Common myeloid progenitor, CD34-positive (primary cell): Measurements from ENCODE around the gene CUEDC2.

ENCODE experiments used
- CTCF ChIA-PET: fragments of 350-600 bp; sonication (Branson Sonifier 250); formaldehyde crosslinking; loops from one replicate; lab custom pipeline; 2021; ENCODE audit warnings: antibody characterized with exemption; lab: Charles Lee
- POLR2A ChIA-PET: fragments of 350-600 bp; sonication (Branson Sonifier 250); formaldehyde crosslinking; loops from one replicate; lab custom pipeline; 2021; ENCODE audit warnings: antibody characterized with exemption; lab: Charles Lee
- DNase-seq, 3 donors: peaks; one replicate each; pipeline versions ENCODE4 v3.0.0 to v3.0.0-alpha.2; 2013
- H3K27ac ChIP-seq, 2 experiments: 1 replicate in 1 of 2; 2 replicates in 1 of 2; pipeline ENCODE4 v1.7.0; 2013; ENCODE audit warnings: inconsistent platforms in 2 of 2, low read length in 2 of 2, mild to moderate bottlenecking in 2 of 2, low read depth in 1 of 2, moderate library complexity in 1 of 2; ENCODE audit not compliant: severe bottlenecking in 2 of 2, insufficient read depth in 1 of 2, poor library complexity in 1 of 2
- H3K27me3 ChIP-seq, 5 experiments: replicated peaks in 2 of 5; 1 replicate in 3 of 5; 2 replicates in 2 of 5; pipeline versions ENCODE4 v1.6.1 to v1.7.0; 2013; ENCODE audit warnings: low read length in 4 of 5, mild to moderate bottlenecking in 2 of 5, moderate library complexity in 2 of 5, inconsistent platforms in 1 of 5; ENCODE audit not compliant: insufficient read depth in 5 of 5, control insufficient read depth in 4 of 5
- H3K36me3 ChIP-seq, 4 experiments: 1 replicate in 2 of 4; 2 replicates in 2 of 4; pipeline versions ENCODE4 v1.6.1 to v1.7.0; 2013; ENCODE audit warnings: low read length in 3 of 4, control low read depth in 1 of 4, mild to moderate bottlenecking in 1 of 4; ENCODE audit not compliant: control insufficient read depth in 4 of 4, insufficient read depth in 4 of 4
- H3K4me1 ChIP-seq, 4 experiments: 1 replicate in 3 of 4; 2 replicates in 1 of 4; pipeline versions ENCODE4 v1.6.1 to v1.7.1; 2013; ENCODE audit warnings: low read length in 3 of 4, mild to moderate bottlenecking in 3 of 4, control low read depth in 1 of 4, inconsistent platforms in 1 of 4, moderate library complexity in 1 of 4; ENCODE audit not compliant: control insufficient read depth in 4 of 4, insufficient read depth in 4 of 4; ENCODE audit errors: control extremely low read depth in 1 of 4
- H3K4me3 ChIP-seq, 7 experiments: 1 replicate in 4 of 7; 2 replicates in 3 of 7; pipeline versions ENCODE4 v1.5.1 to v1.7.0; 2013; ENCODE audit warnings: mild to moderate bottlenecking in 7 of 7, low read length in 6 of 7, moderate library complexity in 6 of 7, inconsistent platforms in 2 of 7, low read depth in 2 of 7, control low read depth in 1 of 7; ENCODE audit not compliant: insufficient read depth in 4 of 7, control insufficient read depth in 1 of 7; ENCODE audit errors: extremely low read depth in 1 of 7
- H3K9me3 ChIP-seq, 5 experiments: 1 replicate in 4 of 5; 2 replicates in 1 of 5; pipeline versions ENCODE4 v1.6.1 to v1.7.1; 2013; ENCODE audit warnings: low read length in 4 of 5, mild to moderate bottlenecking in 2 of 5, inconsistent platforms in 1 of 5, low read depth in 1 of 5, moderate library complexity in 1 of 5; ENCODE audit not compliant: control insufficient read depth in 4 of 5, insufficient read depth in 2 of 5; ENCODE audit errors: control extremely low read depth in 1 of 5
- WGBS: methylation state at CpG from one replicate; pipeline ENCODE4 v1.1.5; 2013; ENCODE audit not compliant: insufficient coverage; 5-methylcytosine and 5-hydroxymethylcytosine counted together

The CUEDC2 gene

DNA sequence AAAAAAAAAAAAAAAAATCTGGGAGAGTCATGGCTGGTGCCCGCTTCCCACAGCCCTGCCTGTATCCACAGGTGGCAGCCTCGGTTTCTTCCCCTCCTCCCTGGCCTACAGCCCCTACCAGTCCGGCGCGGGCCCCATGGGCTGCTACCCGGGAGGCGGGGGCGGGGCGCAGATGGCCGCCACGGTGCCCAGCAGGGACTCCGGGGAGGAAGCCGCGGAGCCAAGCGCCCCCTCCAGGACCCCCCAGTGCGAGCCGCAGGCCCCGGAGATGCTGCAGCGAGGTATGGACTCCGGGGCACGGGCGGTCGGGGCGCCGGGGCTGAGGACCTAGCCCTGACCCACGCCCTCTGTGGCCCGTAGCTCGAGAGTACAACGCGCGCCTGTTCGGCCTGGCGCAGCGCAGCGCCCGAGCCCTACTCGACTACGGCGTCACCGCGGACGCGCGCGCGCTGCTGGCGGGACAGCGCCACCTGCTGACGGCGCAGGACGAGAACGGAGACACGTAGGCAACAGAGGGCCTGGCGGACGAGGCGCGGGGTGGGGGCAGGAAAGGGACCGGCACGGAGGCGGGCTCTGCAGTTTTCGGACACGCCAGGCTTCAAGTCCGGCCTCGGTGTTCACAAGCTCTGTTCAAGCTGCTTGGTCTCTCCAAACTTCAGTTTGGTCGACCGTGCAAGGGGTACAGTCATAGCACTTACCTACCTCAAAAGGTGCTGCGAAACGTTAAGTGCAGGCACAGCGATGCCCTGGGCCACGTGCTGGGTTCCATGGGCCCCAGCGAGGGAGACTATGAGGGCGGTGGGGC is 33.0 kb downstream of the CUEDC2 start:
- Histone ChIP-seq H3K27ac (no peak overlapping the region), H3K27me3 (no peaks in the 10 kb centered on the region), H3K9me3 (no peaks in the 10 kb centered on the region), H3K4me3 (peak overlapping the region; percentile 32 to 75 (median 44)), H3K36me3 (peaks cover 0 to 34% (median 19%) of the 10 kb centered on the region in 4 experiments), H3K4me1 (peaks cover 0 to 33% (median 29%) of the 10 kb centered on the region in 4 experiments)
- CTCF ChIA-PET: interaction anchor here (0.6 to 6.7 kb wide), 27 partner anchors 8 to 185 kb away, joined by 3 to 45 read pairs (median 4); partner anchors contain the start of genes CUEDC2, FBXL15 and GBF1
- 5% methylated on average over 68 of the region's 72 CpGs for WGBS
- peak; percentile 88 to 92 (median 92) for DNase-seq
- POLR2A ChIA-PET: interaction anchor here (0.8 to 2.2 kb wide), 3 partner anchors 11 to 79 kb away, joined by 3 to 8 read pairs (median 4); no protein-coding TSS in a partner anchor

DNA sequence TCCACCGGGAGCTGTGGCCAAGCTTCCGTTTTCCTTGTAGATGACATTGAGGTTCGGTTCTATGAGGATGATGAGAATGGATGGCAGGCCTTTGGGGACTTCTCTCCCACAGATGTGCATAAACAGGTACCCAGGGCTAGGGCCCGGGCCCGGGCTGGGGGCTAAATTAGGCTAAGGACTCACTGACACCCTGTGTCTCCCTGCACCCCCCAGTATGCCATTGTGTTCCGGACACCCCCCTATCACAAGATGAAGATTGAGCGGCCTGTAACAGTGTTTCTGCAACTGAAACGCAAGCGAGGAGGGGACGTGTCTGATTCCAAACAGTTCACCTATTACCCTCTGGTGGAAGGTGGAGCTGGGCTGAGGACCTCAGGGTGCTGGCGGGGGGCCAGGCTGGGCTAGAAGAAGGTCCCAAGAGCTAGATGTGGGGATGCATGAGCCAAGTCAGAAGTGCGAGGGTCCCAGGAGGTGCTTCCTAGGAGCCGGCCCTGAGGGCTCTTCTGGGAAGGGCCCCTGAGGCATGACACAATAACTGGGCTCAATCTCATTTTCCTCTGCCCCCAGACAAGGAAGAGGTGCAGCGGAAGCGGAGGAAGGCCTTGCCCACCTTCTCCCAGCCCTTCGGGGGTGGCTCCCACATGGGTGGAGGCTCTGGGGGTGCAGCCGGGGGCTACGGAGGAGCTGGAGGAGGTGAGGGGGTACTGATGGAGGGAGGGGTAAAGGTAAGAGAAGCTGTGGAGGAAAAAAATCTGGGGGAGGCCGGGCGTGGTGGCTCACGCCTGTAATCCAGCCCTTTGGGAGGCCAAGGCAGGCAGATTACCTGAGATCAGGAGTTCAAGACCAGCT is 34.0 kb downstream of the CUEDC2 start:
- POLR2A ChIA-PET: interaction anchor here (0.6 to 2.2 kb wide), 3 partner anchors 12 to 285 kb away, joined by 4 to 8 read pairs (median 6); partner anchors contain the start of gene FBXL15
- peaks cover 0 to 38% (median 36%) of the 10 kb centered on the region in 4 experiments for H3K4me1 ChIP-seq

DNA sequence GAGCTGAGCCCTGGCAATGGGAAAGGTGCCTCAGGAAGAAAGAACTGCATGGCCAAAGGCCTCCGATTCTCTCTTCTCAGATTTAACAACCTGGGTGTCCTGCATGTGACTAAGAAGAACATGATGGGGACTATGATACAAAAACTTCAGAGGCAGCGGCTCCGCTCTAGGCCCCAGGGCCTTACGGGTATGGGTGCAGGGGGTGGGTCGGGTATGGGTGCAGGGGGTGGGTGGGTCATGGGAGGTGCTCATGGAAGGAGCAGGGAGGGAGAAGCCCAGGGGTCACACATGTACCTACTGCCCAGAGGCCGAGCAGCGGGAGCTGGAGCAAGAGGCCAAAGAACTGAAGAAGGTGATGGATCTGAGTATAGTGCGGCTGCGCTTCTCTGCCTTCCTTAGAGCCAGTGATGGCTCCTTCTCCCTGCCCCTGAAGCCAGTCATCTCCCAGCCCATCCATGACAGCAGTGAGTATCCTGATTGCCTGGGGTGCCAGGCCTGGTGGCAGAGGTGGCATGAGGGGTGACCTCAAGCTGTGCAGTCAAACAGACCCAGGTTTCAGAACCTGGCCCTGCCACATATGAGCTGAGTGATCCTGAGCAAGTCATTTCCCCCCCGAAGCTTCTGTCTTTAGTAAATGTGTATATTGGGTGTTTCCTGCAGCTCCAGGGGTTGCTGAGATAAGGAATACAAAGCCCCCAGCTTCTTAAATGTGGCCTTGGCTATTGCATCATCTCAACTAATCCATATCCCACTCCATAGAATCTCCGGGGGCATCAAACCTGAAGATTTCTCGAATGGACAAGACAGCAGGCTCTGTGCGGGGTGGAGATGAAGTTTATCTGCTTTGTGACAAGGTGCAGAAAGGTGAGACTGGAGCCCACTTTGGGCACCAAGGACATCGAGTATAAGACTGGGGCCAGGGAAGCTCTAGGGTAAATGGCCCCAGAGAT is 34.9 kb downstream of the CUEDC2 start:
- H3K27ac ChIP-seq: no peak overlapping the region
- no peak for DNase-seq
- ChIA-PET CTCF (interaction anchor here (0.9 to 6.7 kb wide), 13 partner anchors 9 to 228 kb away, joined by 3 to 45 read pairs (median 4); partner anchors contain the start of gene FBXL15), POLR2A (interaction anchor here (1.3 to 2.2 kb wide), 2 partner anchors 12 to 23 kb away, joined by 6 to 8 read pairs; partner anchors contain the start of gene FBXL15)
- H3K27me3 ChIP-seq: peaks cover 0 to 6% (median 0%) of the 10 kb centered on the region in 5 experiments
- H3K36me3 ChIP-seq: peaks cover 0 to 29% (median 19%) of the 10 kb centered on the region in 4 experiments
- peaks cover 2 to 41% (median 38%) of the 10 kb centered on the region in 4 experiments for H3K4me1 ChIP-seq
- WGBS: 100% methylated on average over 4 of the region's 14 CpGs
- no peaks in the 10 kb centered on the region for H3K9me3 ChIP-seq
- no peak overlapping the region for H3K4me3 ChIP-seq

More for the DNA sequence above, 34.0 kb downstream of the CUEDC2 start:
- H3K36me3 ChIP-seq: peaks cover 0 to 34% (median 19%) of the 10 kb centered on the region in 4 experiments
- CTCF ChIA-PET: interaction anchor here (0.6 to 6.7 kb wide), 24 partner anchors 8 to 229 kb away, joined by 3 to 45 read pairs (median 4); partner anchors contain the start of genes FBXL15 and GBF1
- DNase-seq: no peak
- 94% methylated on average over 13 of the region's 21 CpGs for WGBS
- H3K9me3 ChIP-seq: no peaks in the 10 kb centered on the region
- no peaks in the 10 kb centered on the region for H3K27me3 ChIP-seq
- no peak overlapping the region for H3K4me3 ChIP-seq
- no peak overlapping the region for H3K27ac ChIP-seq

DNA sequence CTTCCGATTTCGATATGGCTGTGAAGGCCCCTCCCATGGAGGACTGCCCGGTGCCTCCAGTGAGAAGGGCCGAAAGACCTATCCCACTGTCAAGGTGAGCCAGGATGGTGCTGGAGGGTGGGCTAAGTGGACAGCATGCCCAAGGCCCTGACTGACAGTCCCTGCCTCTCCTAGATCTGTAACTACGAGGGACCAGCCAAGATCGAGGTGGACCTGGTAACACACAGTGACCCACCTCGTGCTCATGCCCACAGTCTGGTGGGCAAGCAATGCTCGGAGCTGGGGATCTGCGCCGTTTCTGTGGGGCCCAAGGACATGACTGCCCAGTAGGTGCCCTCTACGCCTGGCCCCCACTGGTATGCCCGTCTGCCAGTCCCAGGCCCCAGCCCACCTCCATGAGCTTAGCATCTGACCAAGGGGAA is 35.6 kb downstream of the CUEDC2 start:
- CTCF ChIA-PET: interaction anchor here (1.3 to 6.7 kb wide), 5 partner anchors 13 to 82 kb away, joined by 4 to 45 read pairs (median 7); partner anchors contain the start of gene FBXL15
- Histone ChIP-seq H3K4me1 (peaks cover 2 to 41% (median 38%) of the 10 kb centered on the region in 4 experiments), H3K36me3 (peaks cover 0 to 26% (median 16%) of the 10 kb centered on the region in 4 experiments), H3K27ac (no peak overlapping the region), H3K9me3 (no peaks in the 10 kb centered on the region), H3K27me3 (peaks cover 0 to 7% (median 0%) of the 10 kb centered on the region in 5 experiments), H3K4me3 (peak overlapping the region in 2 of 7 experiments; percentile 75 to 95)
- DNase-seq: no peak
- POLR2A ChIA-PET: interaction anchor here (4.1 kb wide), 1 partner anchor 25 kb away, joined by 28 read pairs; the partner anchor contains the start of gene FBXL15
- 100% methylated on average over 12 of the region's 12 CpGs for WGBS

DNA sequence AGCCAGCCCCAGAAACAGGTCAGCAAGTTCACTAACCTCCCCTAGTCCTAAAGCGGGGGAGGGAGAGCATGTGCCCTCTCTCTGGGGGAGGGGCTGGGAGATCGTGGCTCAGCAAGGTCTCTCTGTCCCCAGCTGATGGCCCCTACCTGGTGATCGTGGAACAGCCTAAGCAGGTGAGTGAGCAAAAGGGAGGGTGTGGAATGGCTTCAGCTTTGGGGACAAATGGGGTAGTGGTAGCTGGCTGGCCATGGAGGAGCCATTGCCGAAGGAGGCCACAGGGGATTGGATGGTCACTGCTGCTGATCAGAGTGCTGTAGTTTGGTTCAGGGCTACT is 36.1 kb downstream of the CUEDC2 start:
- Histone ChIP-seq H3K4me3 (peak overlapping the region; percentile 22 to 95 (median 74)), H3K36me3 (peaks cover 0 to 21% (median 12%) of the 10 kb centered on the region in 4 experiments), H3K27ac (peak overlapping the region; percentile 75 to 97), H3K27me3 (peaks cover 0 to 7% (median 0%) of the 10 kb centered on the region in 5 experiments), H3K4me1 (peaks cover 2 to 41% (median 38%) of the 10 kb centered on the region in 4 experiments), H3K9me3 (no peaks in the 10 kb centered on the region)
- CTCF ChIA-PET: interaction anchor here (2.5 to 6.7 kb wide), 4 partner anchors 8 to 26 kb away, joined by 6 to 45 read pairs (median 30); partner anchors contain the start of gene FBXL15
- 64% methylated on average over 2 of the region's 4 CpGs for WGBS
- no peak for DNase-seq
- POLR2A ChIA-PET: interaction anchor here (0.8 to 4.1 kb wide), 4 partner anchors 14 to 347 kb away, joined by 3 to 28 read pairs (median 5); partner anchors contain the start of gene FBXL15
